Measurements from ENCODE around the gene TMEM120A. TPM values are rescaled to one million over a fixed set of nuclear protein-coding genes. Genes with fewer than 3 reads are reported as not detected.

TMEM120A gene
- polyA plus RNA-seq, 3 donors: 65.5 to 79.9 (median 76.1) TPM

DNA sequence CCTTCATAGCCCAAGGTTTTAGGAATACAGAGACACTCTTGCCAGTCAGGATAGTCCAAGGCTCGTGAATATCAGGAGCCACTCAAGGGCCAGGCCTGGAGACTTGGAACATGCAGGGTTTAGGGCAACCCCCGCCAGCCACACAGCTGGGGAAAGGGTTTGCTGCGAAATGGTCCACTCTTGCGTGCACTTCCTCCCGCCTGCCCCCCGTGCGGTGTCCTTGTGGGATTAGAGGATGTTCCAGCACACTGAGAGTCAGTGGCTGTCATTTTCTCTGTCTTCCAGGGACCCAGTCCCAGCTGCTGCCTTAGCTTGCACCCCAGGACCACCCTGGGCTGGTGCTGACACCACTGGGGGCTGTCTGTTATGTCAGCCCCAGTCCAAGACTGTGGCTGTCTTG, 41.0 kb downstream of the TMEM120A start:
- peak overlapping the region; percentile 55 for H3K9ac ChIP-seq (ENCODE audit: insufficient read depth, low read length, poor library complexity, severe bottlenecking)
- intact Hi-C loops (cut with micrococcal nuclease): loop anchor here (5.0 kb wide), 2 partner anchors 36 to 281 kb away; partner anchors contain the start of gene POR (in 1 of the 2)

DNA sequence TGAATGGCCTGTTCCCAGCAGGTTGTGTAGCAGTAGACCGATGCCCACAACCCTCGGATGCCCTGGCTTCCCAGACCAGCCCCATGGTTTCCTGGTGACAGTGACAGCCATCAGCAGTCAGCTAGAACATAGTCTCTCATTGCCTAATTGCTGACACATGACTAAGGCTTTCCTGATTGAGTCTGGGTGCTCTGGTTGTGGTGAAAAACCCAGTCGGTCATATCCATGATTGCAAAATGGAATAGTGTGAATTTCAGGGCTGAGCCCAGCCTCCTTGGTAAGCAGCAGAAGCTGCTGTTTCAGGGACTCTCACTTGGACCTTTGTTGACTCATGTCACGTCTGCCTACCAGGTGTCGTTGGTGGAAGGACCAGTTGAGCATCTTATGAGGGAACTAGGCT, 42.9 kb downstream of the TMEM120A start:
- peak overlapping the region; percentile 85 to 95 (median 91) for H3K27ac Mint-ChIP-seq

More for the DNA sequence above, 41.0 kb downstream of the TMEM120A start:
- Histone ChIP-seq H3K4me2 (replicated peaks; ENCODE audit: extremely low read depth, low read length, poor library complexity, severe bottlenecking) (peak overlapping the region; percentile 69), H3K4me3 (replicated peaks in 1 of 3; ENCODE audit: low read depth in 2 of 3, low read length in 3 of 3) (peak overlapping the region in 1 of 3 experiments; percentile 46), H3K4me1 (ENCODE audit: control insufficient read depth in 1 of 2, insufficient read depth in 2 of 2, low read length in 2 of 2) (peaks cover 56 to 64% of the 10 kb centered on the region in 2 donors), H3K9me3 (replicated peaks in 1 of 2; ENCODE audit: control insufficient read depth in 1 of 2, insufficient read depth in 1 of 2, low read length in 2 of 2) (no peaks in the 10 kb centered on the region), H4K20me1 (ENCODE audit: insufficient read depth, low read length) (no peaks in the 10 kb centered on the region), H3K27ac (ENCODE audit: low read depth in 1 of 2, low read length in 2 of 2) (peak overlapping the region; percentile 79 to 91), H3K36me3 (replicated peaks in 1 of 2; ENCODE audit: control insufficient read depth in 1 of 2, insufficient read depth in 2 of 2, low read length in 2 of 2) (peaks cover 24 to 37% of the 10 kb centered on the region in 2 donors), H3K27me3 (ENCODE audit: control insufficient read depth in 2 of 2, insufficient read depth in 2 of 2, low read length in 2 of 2) (no peaks in the 10 kb centered on the region), H2AFZ (ENCODE audit: insufficient read depth, low read depth, low read length, poor library complexity, severe bottlenecking) (peak overlapping the region; percentile 72), H3K79me2 (ENCODE audit: insufficient read depth, low read length) (peaks cover 21% of the 10 kb centered on the region)
- TF ChIP-seq, protein P1, sequence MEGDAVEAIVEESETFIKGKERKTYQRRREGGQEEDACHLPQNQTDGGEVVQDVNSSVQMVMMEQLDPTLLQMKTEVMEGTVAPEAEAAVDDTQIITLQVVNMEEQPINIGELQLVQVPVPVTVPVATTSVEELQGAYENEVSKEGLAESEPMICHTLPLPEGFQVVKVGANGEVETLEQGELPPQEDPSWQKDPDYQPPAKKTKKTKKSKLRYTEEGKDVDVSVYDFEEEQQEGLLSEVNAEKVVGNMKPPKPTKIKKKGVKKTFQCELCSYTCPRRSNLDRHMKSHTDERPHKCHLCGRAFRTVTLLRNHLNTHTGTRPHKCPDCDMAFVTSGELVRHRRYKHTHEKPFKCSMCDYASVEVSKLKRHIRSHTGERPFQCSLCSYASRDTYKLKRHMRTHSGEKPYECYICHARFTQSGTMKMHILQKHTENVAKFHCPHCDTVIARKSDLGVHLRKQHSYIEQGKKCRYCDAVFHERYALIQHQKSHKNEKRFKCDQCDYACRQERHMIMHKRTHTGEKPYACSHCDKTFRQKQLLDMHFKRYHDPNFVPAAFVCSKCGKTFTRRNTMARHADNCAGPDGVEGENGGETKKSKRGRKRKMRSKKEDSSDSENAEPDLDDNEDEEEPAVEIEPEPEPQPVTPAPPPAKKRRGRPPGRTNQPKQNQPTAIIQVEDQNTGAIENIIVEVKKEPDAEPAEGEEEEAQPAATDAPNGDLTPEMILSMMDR (IDR thresholded peaks at IDR 0.05): no peak
- Mint-ChIP-seq H3K27ac (peak overlapping the region; percentile 92 to 98 (median 97)), H3K4me1 (peaks cover 64% of the 10 kb centered on the region), H3K9me3 (peaks cover 0 to 3% (median 0%) of the 10 kb centered on the region in 7 donors), H3K27me3 (ENCODE audit: low read depth in 3 of 3) (peaks cover 0 to 4% (median 0%) of the 10 kb centered on the region in 3 donors), H3K4me3 (peak overlapping the region; percentile 6 to 86), H3K36me3 (peaks cover 30 to 52% of the 10 kb centered on the region in 2 donors)
- DNase-seq: peak in 1 of 3 donors; percentile 11
- 19% methylated on average over 5 of the region's 7 CpGs for WGBS (ENCODE audit: insufficient coverage)

More for the DNA sequence above, 42.9 kb downstream of the TMEM120A start:
- Histone ChIP-seq H3K9me3 (replicated peaks in 1 of 2; ENCODE audit: control insufficient read depth in 1 of 2, insufficient read depth in 1 of 2, low read length in 2 of 2) (no peaks in the 10 kb centered on the region), H3K36me3 (replicated peaks in 1 of 2; ENCODE audit: control insufficient read depth in 1 of 2, insufficient read depth in 2 of 2, low read length in 2 of 2) (peaks cover 15 to 31% of the 10 kb centered on the region in 2 donors), H2AFZ (ENCODE audit: insufficient read depth, low read depth, low read length, poor library complexity, severe bottlenecking) (no peak overlapping the region), H3K27me3 (ENCODE audit: control insufficient read depth in 2 of 2, insufficient read depth in 2 of 2, low read length in 2 of 2) (no peaks in the 10 kb centered on the region), H3K27ac (ENCODE audit: low read depth in 1 of 2, low read length in 2 of 2) (peak overlapping the region; percentile 69 to 73), H4K20me1 (ENCODE audit: insufficient read depth, low read length) (no peaks in the 10 kb centered on the region), H3K9ac (ENCODE audit: insufficient read depth, low read length, poor library complexity, severe bottlenecking) (no peak overlapping the region), H3K4me1 (ENCODE audit: control insufficient read depth in 1 of 2, insufficient read depth in 2 of 2, low read length in 2 of 2) (peaks cover 50 to 57% of the 10 kb centered on the region in 2 donors), H3K4me3 (replicated peaks in 1 of 3; ENCODE audit: low read depth in 2 of 3, low read length in 3 of 3) (no peak overlapping the region), H3K4me2 (replicated peaks; ENCODE audit: extremely low read depth, low read length, poor library complexity, severe bottlenecking) (peak overlapping the region; percentile 36), H3K79me2 (ENCODE audit: insufficient read depth, low read length) (peaks cover 39% of the 10 kb centered on the region)
- peaks cover 27 to 52% of the 10 kb centered on the region in 2 donors for H3K36me3 Mint-ChIP-seq
- intact Hi-C loops (cut with micrococcal nuclease): loop anchor here (2.0 to 5.0 kb wide), 3 partner anchors 34 to 279 kb away; partner anchors contain the start of genes POR (in 1 of the 2) and TMEM120A (in 1 of the 2)
- H3K4me1 Mint-ChIP-seq: peaks cover 61% of the 10 kb centered on the region
- H3K9me3 Mint-ChIP-seq: no peaks in the 10 kb centered on the region
- peak overlapping the region; percentile 27 to 35 for H3K4me3 Mint-ChIP-seq
- WGBS (ENCODE audit: insufficient coverage): 3% methylated on average over 3 of the region's 5 CpGs
- DNase-seq: peak; percentile 95 to 100 (median 98)
- TF ChIP-seq, protein P1 (IDR thresholded peaks at IDR 0.05): no peak
- peaks cover 0 to 8% (median 4%) of the 10 kb centered on the region in 3 donors for H3K27me3 Mint-ChIP-seq (ENCODE audit: low read depth in 3 of 3)

Measured in CD14-positive monocyte (primary cell).